Vagina (tissue), 2 donors: ENCODE measurements around the gene PRRC2B. TPM values are rescaled to one million over a fixed set of nuclear protein-coding genes. Genes with fewer than 3 reads are reported as not detected.

ENCODE experiments used
- DNase-seq, 2 donors: peaks; one replicate each; pipeline ENCODE4 v3.0.0-alpha.2; 2017; ENCODE audit errors: extremely low spot score in 2 of 2
- H3K27ac ChIP-seq: fragments of 200-600 bp; sonication (generic); one replicate; pipeline ENCODE4 v1.5.1; 2019
- H3K27me3 ChIP-seq: fragments of 200-600 bp; sonication (generic); one replicate; pipeline ENCODE4 v1.5.1; 2019
- H3K36me3 ChIP-seq, 2 donors: fragments of 200-600 bp; sonication (generic); one replicate each; pipeline ENCODE4 v1.5.1; 2017 to 2019
- H3K4me1 ChIP-seq: fragments of 200-600 bp; sonication (generic); one replicate; pipeline ENCODE4 v1.5.1; 2019
- H3K4me3 ChIP-seq, 2 donors: fragments of 200-600 bp; sonication (generic); 1 replicate in 1 of 2; 2 replicates in 1 of 2; pipeline ENCODE4 v1.5.1; 2016 to 2019
- H3K9me3 ChIP-seq: fragments of 200-600 bp; sonication (generic); one replicate; pipeline ENCODE4 v1.5.1; 2019
- POLR2A ChIP-seq, 2 donors: fragments of 450-650 bp; IDR thresholded peaks; one replicate each; pipeline ENCODE4 v1.6.1; 2017; ENCODE audit warnings: antibody characterized with exemption in 2 of 2, mild to moderate bottlenecking in 2 of 2, moderate library complexity in 2 of 2
- POLR2AphosphoS5 ChIP-seq, 2 donors: sonication (generic); formaldehyde crosslinking; IDR thresholded peaks; one replicate each; pipeline ENCODE4 v1.9.0; 2017; ENCODE audit warnings: antibody characterized with exemption in 2 of 2, mild to moderate bottlenecking in 2 of 2, low read depth in 1 of 2; ENCODE audit not compliant: insufficient read depth in 1 of 2
- intact Hi-C: fragments of 100-400 bp; cut with DNase I; formaldehyde crosslinking; loops from one replicate; pipeline ENCODE4 v1.15.1; 2023
- total RNA-seq: library from RNA; depleted of rRNA; stranded (reverse); fragments of >200 nt; gene quantifications from one replicate; pipeline ENCODE4 v1.2.3, GENCODE V29; 2016
- TF ChIP-seq, protein P1 (sequence below), 3 experiments: fragments of 450-650 bp in 2 of 3; fragments of 200-600 bp in 1 of 3; sonication (generic) in 1 of 3; IDR thresholded peaks; one replicate each; pipeline ENCODE4 v1.5.1; 2017 to 2019; ENCODE audit warnings: antibody characterized with exemption in 3 of 3, mild to moderate bottlenecking in 2 of 3, moderate library complexity in 2 of 3

Gene PRRC2B
- total RNA-seq, 1 donor from 2014 or later: 116 TPM

- TF ChIP-seq POLR2AphosphoS5 (IDR thresholded peaks at IDR 0.05; ENCODE audit: insufficient read depth in 1 of 2, low read depth in 1 of 2): no peak
- no peak for TF ChIP-seq POLR2A (IDR thresholded peaks at IDR 0.05)
- TF ChIP-seq, protein P1, sequence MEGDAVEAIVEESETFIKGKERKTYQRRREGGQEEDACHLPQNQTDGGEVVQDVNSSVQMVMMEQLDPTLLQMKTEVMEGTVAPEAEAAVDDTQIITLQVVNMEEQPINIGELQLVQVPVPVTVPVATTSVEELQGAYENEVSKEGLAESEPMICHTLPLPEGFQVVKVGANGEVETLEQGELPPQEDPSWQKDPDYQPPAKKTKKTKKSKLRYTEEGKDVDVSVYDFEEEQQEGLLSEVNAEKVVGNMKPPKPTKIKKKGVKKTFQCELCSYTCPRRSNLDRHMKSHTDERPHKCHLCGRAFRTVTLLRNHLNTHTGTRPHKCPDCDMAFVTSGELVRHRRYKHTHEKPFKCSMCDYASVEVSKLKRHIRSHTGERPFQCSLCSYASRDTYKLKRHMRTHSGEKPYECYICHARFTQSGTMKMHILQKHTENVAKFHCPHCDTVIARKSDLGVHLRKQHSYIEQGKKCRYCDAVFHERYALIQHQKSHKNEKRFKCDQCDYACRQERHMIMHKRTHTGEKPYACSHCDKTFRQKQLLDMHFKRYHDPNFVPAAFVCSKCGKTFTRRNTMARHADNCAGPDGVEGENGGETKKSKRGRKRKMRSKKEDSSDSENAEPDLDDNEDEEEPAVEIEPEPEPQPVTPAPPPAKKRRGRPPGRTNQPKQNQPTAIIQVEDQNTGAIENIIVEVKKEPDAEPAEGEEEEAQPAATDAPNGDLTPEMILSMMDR (IDR thresholded peaks at IDR 0.05): no peak
- Histone ChIP-seq H3K27ac (no peak overlapping the region), H3K4me3 (no peak overlapping the region), H3K27me3 (no peaks in the 10 kb centered on the region), H3K4me1 (peaks cover 77% of the 10 kb centered on the region), H3K36me3 (no peaks in the 10 kb centered on the region), H3K9me3 (no peaks in the 10 kb centered on the region)
- intact Hi-C loops: no loop called here
- DNase-seq: no peak
These were observed 16.2 kb downstream of the PRRC2B start for GRCh38 chr9:131410044-131410491.

- H3K36me3 ChIP-seq: no peaks in the 10 kb centered on the region
- intact Hi-C loops: no loop called here
- TF ChIP-seq POLR2AphosphoS5 (IDR thresholded peaks at IDR 0.05; ENCODE audit: insufficient read depth in 1 of 2, low read depth in 1 of 2) (no peak), POLR2A (IDR thresholded peaks at IDR 0.05) (no peak)
- TF ChIP-seq, protein P1 (IDR thresholded peaks at IDR 0.05): no peak
- peaks cover 77% of the 10 kb centered on the region for H3K4me1 ChIP-seq
- no peak overlapping the region for H3K4me3 ChIP-seq
- no peaks in the 10 kb centered on the region for H3K9me3 ChIP-seq
- H3K27ac ChIP-seq: no peak overlapping the region
- no peak for DNase-seq
- no peaks in the 10 kb centered on the region for H3K27me3 ChIP-seq
These were observed 18.1 kb downstream of the PRRC2B start for GRCh38 chr9:131411719-131412681.

GRCh38 chr9:131416509-131416908, 22.6 kb downstream of the PRRC2B start:
- Histone ChIP-seq H3K9me3 (no peaks in the 10 kb centered on the region), H3K4me3 (no peak overlapping the region), H3K27ac (no peak overlapping the region), H3K4me1 (peaks cover 78% of the 10 kb centered on the region), H3K36me3 (no peaks in the 10 kb centered on the region), H3K27me3 (no peaks in the 10 kb centered on the region)
- TF ChIP-seq POLR2AphosphoS5 (IDR thresholded peaks at IDR 0.05; ENCODE audit: insufficient read depth in 1 of 2, low read depth in 1 of 2) (no peak), POLR2A (IDR thresholded peaks at IDR 0.05) (no peak)
- TF ChIP-seq, protein P1 (IDR thresholded peaks at IDR 0.05): no peak
- intact Hi-C loops: no loop called here
- DNase-seq: no peak

- peaks cover 78% of the 10 kb centered on the region for H3K4me1 ChIP-seq
- intact Hi-C loops: no loop called here
These were observed 23.6 kb downstream of the PRRC2B start for GRCh38 chr9:131417264-131418142.

More at GRCh38 chr9:131417264-131418142, 23.6 kb downstream of the PRRC2B start:
- Histone ChIP-seq H3K27me3 (no peaks in the 10 kb centered on the region), H3K36me3 (no peaks in the 10 kb centered on the region), H3K4me3 (no peak overlapping the region), H3K9me3 (no peaks in the 10 kb centered on the region), H3K27ac (peak overlapping the region; percentile 16)
- TF ChIP-seq, protein P1 (IDR thresholded peaks at IDR 0.05): no peak
- TF ChIP-seq POLR2AphosphoS5 (IDR thresholded peaks at IDR 0.05; ENCODE audit: insufficient read depth in 1 of 2, low read depth in 1 of 2) (no peak), POLR2A (IDR thresholded peaks at IDR 0.05) (no peak)
- DNase-seq: no peak
